Activated CD4-positive, alpha-beta T cell treated with anti-CD3 and anti-CD28 coated beads, Interleukin-10, Interleukin-2, amounts not matched to agents 100 ng/mL and 50 ng/mL, durations not matched to agents 16 hours and 8 hours (primary cell): Measurements from ENCODE around the gene CACNA2D2.

ENCODE experiments used
- DNase-seq: peaks from one replicate; pipeline ENCODE4 v3.0.0-alpha.2; 2020

The CACNA2D2 gene

DNA sequence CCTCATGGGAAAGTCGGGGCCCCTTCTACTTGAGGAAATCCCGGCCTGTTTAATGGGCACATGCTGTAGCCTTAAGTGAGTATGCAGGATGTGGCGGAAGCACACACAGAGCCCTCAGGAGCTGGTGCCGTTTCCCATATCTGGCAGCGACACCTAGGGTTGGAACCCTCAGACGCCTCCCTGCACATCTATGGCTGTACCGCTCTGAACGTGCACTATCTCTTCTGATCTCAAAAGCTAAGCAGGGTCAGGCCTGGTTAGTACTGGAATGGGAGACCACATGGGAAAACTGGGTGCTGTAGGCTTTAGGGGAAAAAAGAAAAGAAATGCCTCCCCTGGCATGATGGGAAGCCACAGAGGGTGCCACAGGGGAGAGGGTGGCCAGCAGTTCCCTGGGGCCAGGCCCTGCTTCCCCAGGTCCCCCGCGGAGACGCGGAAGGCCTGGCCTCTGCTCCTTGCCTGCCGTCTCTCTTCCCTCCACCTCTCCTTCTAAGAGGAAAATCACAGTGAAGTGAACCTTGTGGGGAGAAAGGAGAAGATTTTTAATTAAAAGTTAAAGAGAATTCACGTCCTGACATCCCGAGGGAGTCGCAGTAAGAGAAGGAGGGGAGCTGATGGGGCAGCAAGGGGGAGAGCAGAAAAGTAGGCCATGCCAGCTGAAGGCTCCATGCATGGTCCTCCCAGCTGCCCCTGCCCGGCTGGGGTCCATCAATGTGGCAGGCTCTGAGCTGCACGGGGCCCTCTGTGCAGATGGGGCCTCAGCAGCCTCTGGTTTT is 83.7 kb downstream of the CACNA2D2 start:
- no peak for DNase-seq

DNA sequence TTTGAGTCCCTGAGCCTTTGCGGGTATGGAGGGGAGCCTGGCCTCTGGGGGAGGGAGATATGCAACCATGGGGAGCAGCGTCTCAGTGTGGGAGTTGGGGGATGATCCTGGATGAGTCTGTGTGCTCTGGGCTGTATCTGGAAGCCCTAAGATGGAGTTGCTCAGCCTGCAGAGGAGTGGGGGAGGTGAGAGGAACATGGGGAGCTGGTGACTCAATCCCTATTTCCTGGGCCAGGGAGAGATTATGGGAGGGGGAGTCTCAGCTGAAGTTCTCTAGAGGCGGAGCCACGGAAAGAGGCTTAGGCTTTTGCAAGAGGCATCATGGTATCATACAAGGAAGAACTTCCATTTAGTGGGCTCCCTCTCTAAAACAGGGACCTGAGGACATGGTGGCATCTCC is 84.6 kb downstream of the CACNA2D2 start:
- DNase-seq, result no peak

DNA sequence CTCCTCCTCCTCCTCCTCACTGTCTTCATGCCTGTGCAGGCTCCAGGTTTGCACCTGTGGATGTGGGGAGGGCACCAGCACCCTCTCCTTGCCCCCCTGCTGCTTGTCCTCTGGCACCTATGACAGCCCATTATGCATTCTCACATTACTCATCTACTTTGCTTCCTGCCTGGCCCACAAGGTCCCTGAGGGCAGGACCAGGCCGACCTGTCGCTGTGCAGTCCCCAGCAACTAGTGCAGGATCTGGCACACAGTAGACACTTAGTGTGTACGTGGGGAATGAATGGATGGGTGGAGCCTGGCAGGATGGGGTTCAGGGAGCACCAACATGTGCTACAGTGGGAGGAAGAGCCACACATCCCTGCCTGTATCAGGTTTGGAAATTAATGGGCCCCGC is 85.8 kb downstream of the CACNA2D2 start:
- no peak for DNase-seq

DNA sequence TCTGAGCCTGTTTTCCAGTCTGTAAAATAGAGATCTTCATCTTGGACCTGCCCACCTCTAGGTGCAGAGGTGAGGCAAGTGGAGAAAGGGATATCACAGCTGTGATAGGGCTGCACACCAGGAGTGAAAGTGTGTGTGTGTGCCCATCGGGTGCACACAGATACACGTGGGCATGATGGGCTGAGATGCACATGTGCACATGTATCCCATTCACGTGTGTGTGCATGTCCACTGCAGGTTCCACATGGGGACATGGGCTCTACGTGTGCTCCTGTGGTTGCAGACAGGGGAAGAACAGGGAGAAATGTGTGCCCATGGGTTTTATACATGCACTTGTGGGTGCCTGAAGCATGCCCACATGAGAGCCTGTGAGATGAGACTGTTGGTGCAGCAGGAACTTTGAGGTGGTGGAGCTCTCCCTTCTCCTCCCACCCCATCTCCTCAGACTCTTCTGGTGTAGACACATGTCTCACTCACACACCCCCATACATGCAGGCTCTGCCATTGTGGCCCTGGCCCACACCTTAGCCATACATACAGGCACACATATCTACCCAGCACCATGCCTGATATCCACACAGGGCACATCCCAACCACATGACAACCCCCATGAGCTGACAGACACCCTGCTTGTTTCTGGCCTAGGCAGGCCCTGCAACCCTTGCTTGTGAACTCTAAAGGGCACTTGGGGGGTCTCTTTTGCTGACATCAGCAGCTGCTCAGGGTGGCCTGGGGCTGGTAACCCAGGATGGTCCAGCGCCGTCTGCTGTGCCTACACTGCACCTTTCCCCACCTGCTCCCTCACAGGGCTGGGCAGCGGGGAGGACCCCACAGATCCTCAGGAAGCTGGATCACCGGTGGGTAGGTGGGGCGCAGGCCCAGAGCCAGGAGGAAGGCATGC is 86.4 kb downstream of the CACNA2D2 start:
- no peak for DNase-seq

DNA sequence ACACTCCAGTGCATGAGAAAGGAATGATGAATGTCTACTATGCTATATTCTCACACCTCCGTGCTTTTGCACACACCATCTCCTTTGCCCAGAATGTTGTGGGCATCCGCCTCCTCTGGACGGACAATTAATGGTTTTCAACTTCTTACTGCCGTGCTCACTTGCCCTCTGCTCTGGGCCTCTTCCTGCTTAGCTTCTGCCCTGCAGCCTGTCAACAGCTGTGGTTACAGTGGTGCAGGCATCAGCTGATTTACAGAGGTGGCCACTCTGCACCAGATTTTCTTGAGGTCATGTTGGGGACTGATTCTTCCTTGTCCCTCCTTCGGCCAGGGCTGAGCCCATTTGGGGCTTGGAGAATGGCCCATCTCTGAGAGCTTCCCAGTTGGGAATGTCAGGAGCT is 87.6 kb downstream of the CACNA2D2 start:
- no peak for DNase-seq

DNA sequence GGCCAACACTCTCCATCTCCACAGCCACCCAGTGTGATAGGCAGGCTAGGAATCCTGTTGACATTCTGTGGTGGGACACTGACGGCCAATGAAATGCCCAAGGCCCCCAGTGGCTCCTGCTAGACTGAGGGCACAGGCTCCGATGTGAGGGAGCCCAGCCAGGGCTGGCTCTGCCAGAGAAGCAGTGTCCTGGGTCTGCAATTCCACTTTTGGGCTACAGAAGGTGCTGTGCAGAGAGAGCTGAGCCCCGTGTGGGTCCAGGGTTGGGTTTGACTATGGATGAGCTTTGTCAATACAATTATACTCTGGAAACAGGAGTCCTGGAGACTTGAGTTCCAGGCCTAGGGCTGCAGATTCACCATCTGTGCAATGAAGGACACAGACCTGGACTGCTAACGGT is 88.4 kb downstream of the CACNA2D2 start:
- no peak for DNase-seq

DNA sequence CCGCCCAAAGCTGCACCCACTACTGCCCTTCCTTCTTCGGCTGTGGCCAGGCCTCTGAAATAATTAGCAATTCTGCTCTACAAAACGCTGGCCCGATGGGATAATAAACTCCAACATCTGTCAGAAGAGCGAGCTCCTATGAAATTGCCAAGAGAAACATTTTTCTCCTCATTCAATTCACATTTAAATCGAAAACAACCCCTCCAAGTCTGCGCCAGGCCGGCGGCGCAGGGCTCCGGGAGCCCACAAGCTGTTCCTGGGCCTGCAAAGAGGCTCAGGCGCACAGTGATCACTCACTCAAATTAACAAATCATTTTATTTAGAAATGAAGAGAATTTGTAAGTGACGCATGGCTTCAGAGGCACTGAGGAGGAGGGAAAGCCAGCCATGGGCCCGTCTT is 88.8 kb downstream of the CACNA2D2 start:
- no peak for DNase-seq

DNA sequence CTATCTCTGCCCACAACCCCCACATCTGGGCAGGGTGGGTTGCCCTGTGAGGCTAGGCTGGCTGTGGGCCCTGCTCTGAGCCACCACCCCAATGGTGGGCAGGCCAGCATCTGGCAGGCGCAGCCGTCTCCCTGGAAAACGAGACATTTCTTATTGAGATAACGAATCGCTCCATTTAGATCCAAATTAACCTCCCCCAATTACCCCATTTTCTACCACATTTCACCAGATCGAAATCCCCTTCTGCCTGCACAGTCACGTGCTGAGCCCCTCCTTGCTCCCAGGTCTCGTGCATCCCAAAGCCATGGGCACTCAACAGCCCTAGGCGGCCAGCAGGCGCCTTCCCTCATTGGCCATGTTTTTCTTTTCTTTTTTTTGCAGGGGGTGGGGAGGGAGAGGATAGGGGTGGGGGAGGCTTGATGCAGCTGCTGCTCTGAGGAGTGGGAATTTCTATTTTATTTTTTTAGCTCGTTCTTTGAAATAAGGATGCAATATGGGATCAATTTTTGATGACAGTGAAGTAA is 91.1 kb downstream of the CACNA2D2 start:
- no peak for DNase-seq

DNA sequence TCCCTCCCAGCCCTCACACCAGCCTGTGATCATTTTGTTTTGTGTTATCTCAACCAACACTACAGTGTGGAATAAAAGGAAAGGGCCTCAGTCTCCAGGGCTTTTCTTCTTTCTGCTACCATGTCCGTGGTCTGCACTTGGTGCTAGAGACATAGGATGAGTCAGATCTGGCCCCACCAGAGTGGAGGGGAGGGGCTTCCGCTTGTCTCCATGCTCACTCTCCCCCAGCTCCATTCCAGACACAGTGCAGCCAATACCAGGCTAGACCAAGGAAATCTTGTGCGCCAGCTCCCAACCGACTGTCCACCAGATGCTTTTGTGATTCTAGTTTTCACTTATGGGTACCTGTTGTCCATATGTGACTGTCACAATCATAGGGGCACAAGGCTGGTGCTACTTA is 92.2 kb downstream of the CACNA2D2 start:
- DNase-seq, result no peak

DNA sequence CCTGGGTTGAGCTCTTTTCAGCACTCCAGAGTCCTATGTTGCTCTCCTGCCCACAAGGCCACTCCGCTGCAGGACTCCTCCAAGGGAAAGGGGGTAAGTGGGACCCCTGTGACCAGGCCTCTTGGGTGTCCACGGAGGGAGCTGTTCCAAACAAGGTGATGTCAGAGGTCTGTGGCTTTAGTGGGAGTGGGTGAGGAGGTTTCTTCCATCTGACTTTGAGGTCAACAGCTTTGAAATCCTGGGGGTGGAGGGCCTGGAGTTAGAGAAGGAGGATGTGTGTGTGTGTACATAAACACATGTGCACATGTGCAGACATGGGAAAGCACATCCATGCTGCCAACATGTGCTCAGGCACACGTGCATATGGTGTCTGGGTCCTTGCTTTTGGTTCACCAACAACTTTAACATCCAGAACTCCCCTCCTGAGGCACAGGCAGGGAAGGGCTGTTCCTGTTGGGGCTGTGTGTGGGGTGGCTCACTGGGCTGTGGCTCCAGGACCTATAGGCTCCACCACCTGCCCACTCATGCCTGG is 92.8 kb downstream of the CACNA2D2 start:
- no peak for DNase-seq

DNA sequence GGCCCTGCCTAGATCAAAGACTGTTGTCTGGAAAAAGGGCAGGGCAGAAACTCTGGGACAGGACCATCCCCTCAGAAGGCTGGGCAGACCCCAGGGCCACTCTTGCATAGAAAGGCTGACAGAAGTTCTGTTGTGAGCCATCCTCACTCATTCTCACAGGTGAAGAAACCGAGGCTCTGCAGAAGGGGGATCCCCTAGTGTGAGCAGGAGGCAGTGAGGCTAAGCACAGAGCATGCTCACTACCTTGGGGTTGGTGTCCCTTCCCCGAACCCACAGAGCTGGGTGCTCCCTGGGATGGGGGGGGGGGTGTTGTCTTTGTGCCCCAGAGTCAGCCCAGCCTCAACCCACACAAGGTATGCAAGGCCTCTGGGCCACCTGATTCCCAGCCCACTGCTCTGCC is 93.2 kb downstream of the CACNA2D2 start:
- DNase-seq, result no peak

DNA sequence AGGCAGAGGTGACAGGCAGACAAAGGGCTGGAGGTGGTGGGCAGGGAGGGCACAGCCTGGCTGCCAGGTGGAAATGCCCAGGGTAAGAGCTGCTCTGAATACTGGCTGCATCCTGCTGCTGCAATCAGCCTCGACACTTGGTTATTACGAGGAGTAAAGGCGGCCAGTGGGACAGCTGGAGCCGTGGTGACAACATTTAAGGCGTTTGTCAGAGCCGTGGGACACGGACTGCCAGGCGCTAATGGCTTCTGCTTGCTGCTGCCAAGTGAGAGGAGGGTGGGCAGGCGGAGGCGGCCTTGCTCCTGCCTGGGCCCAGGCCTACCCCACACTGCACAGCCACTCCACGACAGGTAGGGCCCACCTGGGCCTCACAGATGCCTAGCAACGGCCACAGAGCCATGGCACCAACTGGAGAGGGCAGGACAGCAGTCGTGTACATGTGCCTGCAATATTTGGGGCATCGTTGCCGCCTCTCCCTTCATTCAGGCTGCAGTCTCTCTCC is 94.9 kb downstream of the CACNA2D2 start:
- DNase-seq, result no peak

DNA sequence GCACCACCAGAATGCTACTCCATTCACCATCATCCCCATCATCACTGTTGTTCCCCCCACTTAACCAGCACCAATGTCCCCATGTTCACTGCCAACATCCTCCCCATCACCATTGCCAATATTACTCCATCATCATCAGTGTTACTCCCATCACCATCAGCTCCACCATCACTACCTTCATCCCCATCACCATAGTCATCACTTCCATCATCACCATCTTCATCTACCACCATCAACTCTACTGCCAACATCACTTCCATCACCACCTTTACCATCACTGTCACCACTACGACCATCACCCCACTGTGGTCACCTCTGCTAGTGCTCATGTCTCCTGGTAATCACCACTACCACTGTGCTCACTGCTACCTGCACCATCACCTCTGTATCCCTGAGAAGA is 96.9 kb downstream of the CACNA2D2 start:
- DNase-seq, result no peak

DNA sequence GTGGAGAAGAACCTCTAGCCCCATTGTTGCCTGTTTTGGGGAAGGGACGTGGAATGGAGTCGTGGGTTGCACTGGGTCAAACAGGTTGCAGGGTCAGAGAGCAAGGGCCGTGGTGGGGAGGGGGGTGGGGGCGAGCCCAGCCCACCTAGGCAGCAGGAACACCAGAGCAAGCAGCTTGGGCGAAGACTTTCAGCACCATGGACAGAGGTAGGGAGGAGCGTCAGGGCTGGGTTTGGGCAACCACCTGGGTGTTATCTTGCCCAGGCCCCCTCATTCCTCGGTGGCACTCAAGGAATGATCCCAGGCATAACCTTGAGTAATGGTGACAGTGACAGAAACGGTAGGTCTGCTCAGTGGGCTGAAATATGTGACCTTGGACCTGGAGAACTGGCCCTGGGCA is 98.2 kb downstream of the CACNA2D2 start:
- peak; percentile 24 for DNase-seq

DNA sequence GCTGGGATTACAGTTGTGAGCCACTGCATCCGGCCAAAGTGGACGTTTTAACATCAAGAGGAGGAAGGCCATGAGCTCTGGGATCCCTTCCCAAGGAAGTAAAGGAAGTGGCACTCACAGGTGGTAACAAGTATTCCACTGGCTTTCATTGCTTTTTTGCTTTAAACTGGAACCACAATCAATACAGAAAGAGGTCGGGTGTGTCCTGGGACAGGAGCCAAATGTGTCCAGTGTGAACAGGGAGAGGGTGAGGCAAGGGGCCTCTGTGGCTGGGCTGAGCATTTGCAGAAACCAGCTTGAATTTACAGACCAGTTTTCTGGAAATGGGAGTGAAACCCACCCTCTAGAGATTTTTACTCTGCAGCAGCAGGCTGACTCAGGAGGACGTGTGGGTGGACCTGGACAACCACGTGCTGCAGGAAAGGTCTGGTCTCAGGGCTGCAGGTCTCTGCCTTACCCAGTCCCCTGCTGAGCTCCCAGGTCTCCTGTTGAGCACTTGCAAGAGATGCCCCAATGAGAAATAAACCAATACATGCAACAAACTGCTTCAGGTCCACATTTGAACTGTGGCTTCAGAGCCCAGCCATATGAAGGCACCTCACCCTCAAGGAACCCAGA is 101.3 kb downstream of the CACNA2D2 start:
- no peak for DNase-seq

DNA sequence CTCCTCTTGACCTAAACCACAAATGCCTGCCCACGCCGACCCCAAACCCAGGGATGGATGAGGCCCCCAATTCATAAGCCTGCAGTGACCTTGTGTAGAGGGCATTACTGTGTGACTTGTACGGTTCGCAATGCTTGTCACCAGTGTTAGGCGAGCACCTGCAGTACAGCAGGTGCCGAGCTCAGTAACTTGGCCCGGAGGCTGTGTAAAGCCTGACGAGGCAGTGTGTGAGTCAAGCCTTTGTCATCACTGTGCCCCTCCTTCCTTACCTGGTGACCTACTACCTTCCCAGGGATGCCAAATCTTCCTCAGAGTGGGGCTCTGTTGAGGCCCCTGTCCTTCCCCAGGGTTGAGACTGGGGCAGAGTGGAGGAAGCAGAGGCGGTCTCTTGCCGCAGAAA is 106.9 kb downstream of the CACNA2D2 start:
- no peak for DNase-seq

DNA sequence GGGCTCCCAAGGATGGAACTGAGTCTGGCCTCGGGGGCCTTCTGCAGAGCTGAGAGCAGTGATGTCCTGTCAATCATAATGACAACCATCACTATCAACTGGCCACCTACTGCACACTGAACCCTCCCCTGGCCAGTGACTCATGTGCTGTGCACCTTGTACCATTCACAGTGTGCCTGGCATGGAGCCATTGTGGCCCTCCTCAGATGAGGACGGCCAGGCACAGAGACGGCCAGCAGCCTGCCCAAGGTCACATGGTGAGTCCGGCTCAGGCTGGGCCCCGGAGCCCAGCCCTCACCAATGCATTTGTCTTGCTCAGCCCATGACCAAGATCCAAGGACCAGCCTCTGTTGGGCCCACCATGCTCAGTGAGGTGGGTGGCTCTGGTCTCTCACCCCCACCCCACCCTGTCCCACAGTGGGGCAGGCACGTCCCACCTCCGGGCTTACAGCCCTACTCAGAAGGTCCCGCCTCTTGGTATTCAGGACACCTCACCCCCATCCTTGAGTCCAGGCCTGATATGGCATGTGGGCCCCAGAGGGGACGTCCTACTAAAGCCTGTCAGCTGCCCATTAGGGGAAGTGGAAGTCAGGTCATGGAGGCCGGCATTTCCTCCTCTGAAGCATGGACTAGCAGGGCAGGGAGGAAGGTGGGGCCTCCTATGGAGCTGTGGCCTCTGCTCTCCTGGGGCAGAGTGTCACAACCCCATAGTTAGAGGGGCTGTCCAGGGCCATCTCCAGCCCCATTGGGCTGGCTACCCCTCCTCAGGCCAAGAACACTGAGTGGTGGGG is 108.2 kb downstream of the CACNA2D2 start:
- no peak for DNase-seq

DNA sequence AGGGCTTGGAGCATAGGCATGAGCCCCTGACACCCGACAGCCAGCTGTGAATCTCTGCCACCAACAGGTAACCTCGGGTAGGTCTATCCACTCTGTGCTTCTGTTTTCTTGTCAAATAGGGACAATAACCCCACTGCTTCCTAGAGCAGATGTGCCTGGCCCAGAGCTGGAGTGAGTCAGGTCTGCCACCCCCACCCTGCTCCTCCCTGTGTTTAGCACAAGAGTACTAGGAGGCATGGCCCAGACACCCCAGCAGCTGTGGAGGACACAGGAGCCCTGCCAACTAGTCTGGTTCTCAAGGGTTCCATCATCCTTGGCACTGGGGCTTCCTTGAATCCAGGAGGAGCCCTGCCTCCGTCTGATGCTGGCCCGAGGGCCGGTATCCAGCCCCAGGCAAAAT is 110.4 kb downstream of the CACNA2D2 start:
- DNase-seq, result no peak

DNA sequence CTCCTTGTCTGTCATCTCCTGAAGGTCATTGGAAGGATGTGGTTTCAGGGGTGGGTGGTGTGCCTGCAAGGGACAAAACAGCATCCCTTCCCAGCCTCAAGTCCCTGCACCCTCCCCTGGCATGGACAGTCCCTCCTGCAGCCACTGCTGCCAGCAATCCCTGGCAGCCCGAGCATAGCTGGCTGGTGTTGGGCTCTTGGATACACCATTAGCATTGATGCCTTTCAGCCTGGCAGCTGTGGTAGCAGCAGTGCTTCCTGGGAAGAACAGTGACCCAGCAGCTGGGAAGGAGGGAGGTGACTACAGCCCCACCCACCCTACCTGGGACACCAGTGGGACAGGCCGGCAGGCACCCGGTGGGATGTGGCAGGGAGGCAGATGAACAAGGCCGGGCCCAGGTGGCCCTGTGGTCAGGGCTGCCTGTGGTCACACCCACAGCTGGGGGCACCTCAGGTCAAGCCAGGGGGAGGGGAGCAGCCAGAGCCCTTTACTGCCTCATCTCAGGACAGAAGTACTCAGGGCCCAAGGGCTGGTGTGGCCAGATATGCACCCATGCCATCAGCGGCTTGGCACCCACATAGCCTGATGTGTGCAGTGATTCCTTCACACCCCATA is 111.2 kb downstream of the CACNA2D2 start:
- no peak for DNase-seq

DNA sequence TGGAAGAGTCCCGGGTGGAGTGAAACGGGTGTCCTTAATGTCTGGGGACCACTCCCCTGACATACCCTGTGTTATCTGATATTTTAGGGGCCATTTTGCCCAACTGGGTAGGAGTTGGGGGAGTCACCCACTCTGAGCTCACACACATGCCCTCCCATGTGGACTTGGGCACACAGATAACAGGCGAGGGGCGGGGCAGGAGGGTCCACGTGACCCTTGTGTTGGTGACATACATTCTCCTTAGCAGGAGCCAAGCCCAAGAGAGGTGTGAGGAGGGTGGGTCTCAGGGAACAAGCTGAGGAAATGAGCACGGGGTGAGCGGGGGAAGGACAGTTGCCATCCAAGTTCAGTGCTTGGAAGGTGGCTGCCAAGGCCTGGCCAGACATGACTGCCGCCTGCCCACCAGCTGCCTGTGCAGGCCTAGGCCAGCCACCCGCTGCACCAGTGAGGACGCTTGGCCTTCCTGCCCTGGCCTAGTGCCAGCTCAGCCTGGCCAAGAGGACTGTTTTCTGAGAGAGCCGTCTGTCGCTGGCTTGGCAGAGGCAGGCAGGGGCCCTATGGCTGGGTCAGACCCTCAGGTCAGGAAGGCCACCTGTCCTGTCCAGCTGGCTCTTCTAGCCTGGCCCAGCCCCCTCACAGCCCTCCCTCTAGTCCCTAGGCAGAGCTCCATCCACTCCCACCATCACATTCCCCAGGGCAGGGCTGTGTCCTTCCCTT is 112.8 kb downstream of the CACNA2D2 start:
- no peak for DNase-seq

DNA sequence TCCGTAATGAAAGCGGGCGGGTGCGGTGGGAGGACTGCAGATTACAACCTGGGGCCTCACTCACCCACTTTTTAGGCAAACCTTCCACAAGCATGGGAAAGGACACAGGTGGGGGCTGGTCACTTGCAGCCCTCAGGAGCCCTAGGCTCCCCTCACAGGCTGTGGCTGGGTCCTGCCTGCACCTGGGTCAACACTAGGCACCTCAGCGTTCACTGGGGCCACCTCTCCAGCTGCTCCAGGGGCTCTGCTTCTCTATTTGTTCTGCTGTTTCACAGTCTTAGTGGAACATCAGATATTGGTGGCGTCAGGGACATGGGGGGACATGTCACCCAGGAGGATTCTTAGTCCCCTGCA is 114.0 kb downstream of the CACNA2D2 start:
- no peak for DNase-seq
